Nephron progenitor cell (in vitro differentiated cells): Measurements from ENCODE around the gene ANKLE1.

Source experiments
- DNase-seq: peaks from one replicate; pipeline ENCODE4 v3.0.0; 2021
- H3K27ac Mint-ChIP-seq: 2 replicates; pipeline ENCODE4 v1.8.0; 2021; ENCODE audit warnings: mild to moderate bottlenecking, moderate library complexity, mixed read lengths
- H3K27me3 Mint-ChIP-seq: 2 replicates; pipeline ENCODE4 v1.8.0; 2021; ENCODE audit warnings: mild to moderate bottlenecking, low read depth, mixed read lengths; ENCODE audit not compliant: poor library complexity
- H3K36me3 Mint-ChIP-seq: 2 replicates; pipeline ENCODE4 v1.8.0; 2021; ENCODE audit warnings: low read depth, mixed read lengths
- H3K4me1 Mint-ChIP-seq: 2 replicates; pipeline ENCODE4 v1.8.0; 2021; ENCODE audit warnings: mixed read lengths
- H3K4me3 Mint-ChIP-seq: 2 replicates; pipeline ENCODE4 v1.8.0; 2021; ENCODE audit warnings: mild to moderate bottlenecking, moderate library complexity, mixed read lengths
- H3K9me3 Mint-ChIP-seq: 2 replicates; pipeline ENCODE4 v1.8.0; 2021; ENCODE audit warnings: mild to moderate bottlenecking, moderate library complexity, mixed read lengths
- TF ChIP-seq, protein P1 (sequence below): fragments of 200-600 bp; sonication (generic); IDR thresholded peaks from 2 replicates; pipeline ENCODE4 v1.5.0; 2021; ENCODE audit warnings: antibody characterized with exemption

The ANKLE1 gene, protein sequence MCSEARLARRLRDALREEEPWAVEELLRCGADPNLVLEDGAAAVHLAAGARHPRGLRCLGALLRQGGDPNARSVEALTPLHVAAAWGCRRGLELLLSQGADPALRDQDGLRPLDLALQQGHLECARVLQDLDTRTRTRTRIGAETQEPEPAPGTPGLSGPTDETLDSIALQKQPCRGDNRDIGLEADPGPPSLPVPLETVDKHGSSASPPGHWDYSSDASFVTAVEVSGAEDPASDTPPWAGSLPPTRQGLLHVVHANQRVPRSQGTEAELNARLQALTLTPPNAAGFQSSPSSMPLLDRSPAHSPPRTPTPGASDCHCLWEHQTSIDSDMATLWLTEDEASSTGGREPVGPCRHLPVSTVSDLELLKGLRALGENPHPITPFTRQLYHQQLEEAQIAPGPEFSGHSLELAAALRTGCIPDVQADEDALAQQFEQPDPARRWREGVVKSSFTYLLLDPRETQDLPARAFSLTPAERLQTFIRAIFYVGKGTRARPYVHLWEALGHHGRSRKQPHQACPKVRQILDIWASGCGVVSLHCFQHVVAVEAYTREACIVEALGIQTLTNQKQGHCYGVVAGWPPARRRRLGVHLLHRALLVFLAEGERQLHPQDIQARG

DNA sequence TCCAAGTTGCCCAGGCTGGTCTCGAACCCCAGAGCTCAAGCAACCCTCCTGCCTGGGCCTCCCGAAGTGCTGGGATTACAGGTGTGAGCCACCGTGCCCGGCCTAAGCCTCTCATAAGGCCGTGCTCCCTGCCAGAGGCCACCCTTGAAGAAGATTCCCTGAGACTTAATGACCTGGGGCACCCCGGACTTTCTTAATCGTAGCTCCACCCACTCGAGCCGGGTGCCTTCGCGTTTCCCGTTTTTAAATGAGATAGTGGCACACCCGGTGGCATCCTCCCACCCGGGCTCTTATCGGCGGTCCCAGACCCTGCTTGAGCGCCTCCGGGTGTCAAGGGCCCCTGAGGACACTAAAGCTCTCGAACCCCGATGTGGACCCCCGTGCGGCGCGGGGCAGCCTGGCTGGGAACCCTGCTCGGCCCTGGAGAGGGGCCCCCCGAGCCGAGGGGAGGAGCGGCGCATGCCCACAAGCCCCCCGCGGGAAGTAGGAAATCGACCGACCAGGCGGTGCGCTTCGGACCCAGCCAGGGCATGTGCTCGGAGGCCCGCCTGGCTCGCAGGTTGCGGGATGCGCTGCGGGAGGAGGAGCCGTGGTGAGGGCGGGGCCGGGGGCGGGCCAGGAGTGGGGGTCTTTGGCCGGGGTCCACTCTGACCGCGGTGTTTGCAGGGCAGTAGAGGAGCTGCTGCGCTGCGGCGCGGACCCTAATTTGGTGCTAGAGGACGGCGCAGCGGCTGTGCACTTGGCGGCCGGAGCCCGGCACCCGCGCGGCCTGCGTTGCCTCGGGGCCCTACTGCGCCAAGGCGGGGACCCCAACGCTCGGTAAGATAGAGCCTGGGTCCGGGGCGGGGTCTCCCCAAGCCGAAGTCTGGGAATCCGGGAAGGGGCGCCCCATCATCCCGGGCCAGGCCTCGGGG lies at the start of gene ANKLE1:
TSS of gene ANKLE1 (plus strand) at position 511 of the 914 bp plus-strand sequence. CDS start at position 531, 20 bp downstream.
- H3K27ac Mint-ChIP-seq: no peak within 1 kb of the TSS
- peaks cover 35% of the 10 kb centered on the region for H3K27me3 Mint-ChIP-seq
- TF ChIP-seq, protein P1, sequence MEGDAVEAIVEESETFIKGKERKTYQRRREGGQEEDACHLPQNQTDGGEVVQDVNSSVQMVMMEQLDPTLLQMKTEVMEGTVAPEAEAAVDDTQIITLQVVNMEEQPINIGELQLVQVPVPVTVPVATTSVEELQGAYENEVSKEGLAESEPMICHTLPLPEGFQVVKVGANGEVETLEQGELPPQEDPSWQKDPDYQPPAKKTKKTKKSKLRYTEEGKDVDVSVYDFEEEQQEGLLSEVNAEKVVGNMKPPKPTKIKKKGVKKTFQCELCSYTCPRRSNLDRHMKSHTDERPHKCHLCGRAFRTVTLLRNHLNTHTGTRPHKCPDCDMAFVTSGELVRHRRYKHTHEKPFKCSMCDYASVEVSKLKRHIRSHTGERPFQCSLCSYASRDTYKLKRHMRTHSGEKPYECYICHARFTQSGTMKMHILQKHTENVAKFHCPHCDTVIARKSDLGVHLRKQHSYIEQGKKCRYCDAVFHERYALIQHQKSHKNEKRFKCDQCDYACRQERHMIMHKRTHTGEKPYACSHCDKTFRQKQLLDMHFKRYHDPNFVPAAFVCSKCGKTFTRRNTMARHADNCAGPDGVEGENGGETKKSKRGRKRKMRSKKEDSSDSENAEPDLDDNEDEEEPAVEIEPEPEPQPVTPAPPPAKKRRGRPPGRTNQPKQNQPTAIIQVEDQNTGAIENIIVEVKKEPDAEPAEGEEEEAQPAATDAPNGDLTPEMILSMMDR: no peak
- peaks cover 5% of the 10 kb centered on the region for H3K4me1 Mint-ChIP-seq
- H3K9me3 Mint-ChIP-seq: no peaks in the 10 kb centered on the region
- peaks cover 30% of the 10 kb centered on the region for H3K36me3 Mint-ChIP-seq
- DNase-seq: peak; percentile 62
- peak within 1 kb of the TSS; percentile 76 for H3K4me3 Mint-ChIP-seq

DNA sequence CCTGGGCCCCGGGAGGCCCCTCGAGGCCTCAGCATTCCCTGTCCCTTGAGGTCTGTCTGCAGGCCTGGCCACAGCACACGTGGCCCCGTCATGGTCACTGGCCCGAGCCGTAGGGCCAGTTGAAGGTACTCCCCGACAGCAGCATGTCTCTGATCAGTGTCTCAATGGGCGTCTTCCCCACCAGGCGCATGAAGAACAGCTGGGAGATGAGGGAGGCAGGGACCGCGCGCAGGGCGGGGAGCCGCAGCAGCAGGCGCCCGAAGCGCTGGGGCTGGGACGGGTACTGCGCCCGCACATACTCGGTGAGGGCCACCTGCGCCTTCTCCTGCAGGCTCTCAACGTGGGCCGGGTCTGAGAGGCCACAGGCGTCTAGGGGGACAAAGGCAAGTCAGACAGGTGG lies 49.4 kb upstream of the ANKLE1 start:
- DNase-seq: no peak
- Mint-ChIP-seq H3K27me3 (peaks cover 4% of the 10 kb centered on the region), H3K4me3 (no peak overlapping the region), H3K27ac (no peak overlapping the region), H3K4me1 (peaks cover 30% of the 10 kb centered on the region), H3K9me3 (no peaks in the 10 kb centered on the region), H3K36me3 (peaks cover 32% of the 10 kb centered on the region)
- TF ChIP-seq, protein P1: no peak

DNA sequence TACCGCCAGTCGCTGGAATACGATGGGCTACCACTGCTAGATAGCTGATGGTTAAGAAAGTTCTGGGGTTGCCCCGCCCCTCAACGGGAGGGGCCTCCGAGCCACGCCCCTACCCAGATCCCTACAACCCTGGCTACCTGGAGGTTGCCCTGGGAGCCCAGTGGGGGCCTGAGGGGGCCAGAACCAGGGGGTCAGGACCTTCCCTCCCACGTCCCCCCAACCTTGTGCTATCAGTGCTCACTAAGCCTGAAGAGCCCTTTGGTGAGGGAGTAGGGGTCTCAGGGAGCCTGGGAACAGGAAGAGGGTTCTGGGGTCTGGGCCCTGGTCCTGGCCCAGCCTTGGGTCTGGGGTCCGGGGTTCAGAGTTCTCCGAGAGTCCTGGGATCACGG lies 46.8 kb upstream of the ANKLE1 start:
- Mint-ChIP-seq H3K27ac (no peak overlapping the region), H3K36me3 (peaks cover 45% of the 10 kb centered on the region), H3K27me3 (peaks cover 4% of the 10 kb centered on the region), H3K4me3 (peak overlapping the region; percentile 65), H3K9me3 (no peaks in the 10 kb centered on the region), H3K4me1 (peaks cover 42% of the 10 kb centered on the region)
- DNase-seq: peak; percentile 59
- TF ChIP-seq, protein P1: no peak

GRCh38 chr19:17235300-17235970 lies 46.3 kb upstream of the ANKLE1 start:
- Mint-ChIP-seq H3K4me3 (peak overlapping the region; percentile 54), H3K4me1 (peaks cover 47% of the 10 kb centered on the region), H3K36me3 (peaks cover 44% of the 10 kb centered on the region), H3K9me3 (no peaks in the 10 kb centered on the region), H3K27me3 (peaks cover 4% of the 10 kb centered on the region), H3K27ac (no peak overlapping the region)
- TF ChIP-seq, protein P1: no peak
- peak; percentile 75 for DNase-seq

DNA sequence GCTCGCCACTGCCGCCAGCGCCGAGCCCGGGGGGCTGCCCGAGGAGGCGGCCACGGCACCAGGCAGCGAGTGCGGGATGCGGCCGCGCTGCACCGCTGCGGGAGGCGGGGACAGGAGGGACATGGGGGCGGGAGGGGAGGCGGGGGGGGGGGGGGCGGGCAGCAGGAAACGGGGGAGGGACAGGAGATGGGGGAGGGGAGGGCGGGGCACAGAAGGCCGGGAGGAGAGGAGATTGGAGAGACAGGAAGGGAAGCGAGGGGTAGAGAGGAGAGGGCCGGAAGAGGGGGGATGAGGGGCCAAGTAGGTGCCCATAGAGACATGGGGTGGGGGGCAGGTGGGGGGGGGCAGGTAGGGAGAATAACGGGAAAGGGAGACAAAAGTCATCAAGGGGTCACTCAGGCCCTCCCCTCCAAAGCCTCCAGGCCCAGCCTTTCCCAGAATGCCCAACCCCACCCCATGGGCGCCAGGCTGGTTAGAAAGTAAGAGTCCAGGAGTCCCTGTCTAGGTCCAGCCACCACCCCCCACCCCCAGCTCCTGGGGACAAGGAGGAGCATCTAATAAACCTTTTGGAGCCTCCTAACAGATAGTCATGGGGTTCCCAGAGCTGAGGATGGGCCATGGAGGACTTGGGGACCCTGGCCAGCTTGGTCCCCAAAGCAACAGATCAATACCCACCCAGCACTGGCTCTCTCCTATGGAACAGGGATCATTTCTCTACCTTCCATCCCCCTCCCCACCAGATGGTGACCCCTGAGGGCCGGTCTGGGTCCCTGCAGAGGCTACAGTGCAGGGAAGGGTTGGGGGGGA lies 45.5 kb upstream of the ANKLE1 start:
- H3K4me3 Mint-ChIP-seq: peak overlapping the region; percentile 52
- H3K27me3 Mint-ChIP-seq: peaks cover 4% of the 10 kb centered on the region

More for the DNA sequence above, 45.5 kb upstream of the ANKLE1 start:
- TF ChIP-seq, protein P1: no peak
- Mint-ChIP-seq H3K9me3 (no peaks in the 10 kb centered on the region), H3K27ac (peak overlapping the region; percentile 79), H3K36me3 (peaks cover 42% of the 10 kb centered on the region), H3K4me1 (peaks cover 55% of the 10 kb centered on the region)
- DNase-seq: no peak
